Psoas muscle (tissue), 8 donors: Measurements from ENCODE around the gene AMOTL1. TPM values are rescaled to one million over a fixed set of nuclear protein-coding genes. Genes with fewer than 3 reads are reported as not detected.
A peak's percentile ranks its signal among the peaks of the same experiment; 100 is the strongest.
"Not testable (repeated sequence)": the region's sequence is repeated elsewhere in the genome, so short reads cannot be mapped to it uniquely, and the experiment has no call there.

Experiments
- ATAC-seq, 4 donors: fragments of 200-7000 bp; cut with Tn5 transposase; one replicate each; pipeline ENCODE4 v1.9.1; 2020; ENCODE audit warnings: moderate library complexity in 3 of 4, mild to moderate bottlenecking in 2 of 4
- DNase-seq, 2 donors: peaks; one replicate each; pipeline ENCODE4 v3.0.0-alpha.2; 2020
- H3K27ac ChIP-seq: fragments of 200-600 bp; one replicate; pipeline ENCODE4 v1.8.0; 2022
- H3K27me3 ChIP-seq, 3 donors: fragments of 200-600 bp in 1 of 3; one replicate each; pipeline versions ENCODE4 v1.6.1 to v1.8.0; 2013 to 2022; ENCODE audit warnings: low read length in 2 of 3, mild to moderate bottlenecking in 2 of 3, moderate library complexity in 1 of 3; ENCODE audit not compliant: insufficient read depth in 3 of 3
- H3K36me3 ChIP-seq, 2 donors: fragments of 200-600 bp in 1 of 2; one replicate each; pipeline versions ENCODE4 v1.6.1 to v1.8.0; 2013 to 2022; ENCODE audit warnings: low read depth in 1 of 2, mild to moderate bottlenecking in 1 of 2, moderate library complexity in 1 of 2; ENCODE audit not compliant: insufficient read depth in 1 of 2
- H3K4me1 ChIP-seq: fragments of 200-600 bp; one replicate; pipeline ENCODE4 v1.8.0; 2022
- H3K4me3 ChIP-seq: fragments of 200-600 bp; one replicate; pipeline ENCODE4 v1.8.0; 2022; ENCODE audit warnings: mild to moderate bottlenecking
- H3K9me3 ChIP-seq: fragments of 200-600 bp; one replicate; pipeline ENCODE4 v1.8.0; 2022
- CTCF ChIP-seq: fragments of 200-600 bp; IDR thresholded peaks from one replicate; pipeline ENCODE4 v1.8.0; 2022; ENCODE audit warnings: antibody characterized with exemption
- WGBS, 3 donors: extraction: QIAGEN DNeasy Blood & Tissue Kit; methylation state at CpG; one replicate each; pipeline versions ENCODE4 v1.1.6 to v1.1.7; 2013; 5-methylcytosine and 5-hydroxymethylcytosine counted together
- intact Hi-C, 2 donors: fragments of 100-400 bp; cut with DNase I; formaldehyde crosslinking; loops; one replicate each; pipeline versions ENCODE4 v1.11.0 to v1.14.2; 2022
- polyA plus RNA-seq, 3 donors: library from polyadenylated mRNA; stranded (reverse); fragments of 200-250 nt; gene quantifications; one replicate each; pipeline ENCODE4 v1.2.3, GENCODE V29; 2013
- total RNA-seq, 4 donors: library from RNA; stranded (reverse); fragmentation: NEBNext Ultra II Directional in 2 of 4; extraction: Animal tissue kit (Norgen Biotek cat#: 25700) in 2 of 4; gene quantifications; one replicate each; pipeline versions ENCODE4 v1.2.1 to v1.2.4, GENCODE V29; 2021 to 2023
- donor health status: healthy with polysubstance abuse.
- donor health status: DM: no; HTN: no; CAD: no; lungs with moderate emphysema.
- donor health status: Bipolar disorder and iron deficiency.
- donor health status: healthy.
- donor health status: DM: yes; HTN: yes; CAD: no.
- donor health status: DM: no; HTN: no; CAD: no.
- donor health status: DM: no; HTN: no; CAD: no.
- donor health status: DM: yes; HTN: yes; CAD: no.

Gene AMOTL1
- total and polyA plus RNA-seq, 7 donors: 46.5 to 355 (median 225) TPM

GRCh38 chr11:94788396-94788795 lies 20.2 kb downstream of the AMOTL1 start:
- H3K9me3 ChIP-seq: no peaks in the 10 kb centered on the region
- DNase-seq: no peak
- peaks cover 94% of the 10 kb centered on the region for H3K4me1 ChIP-seq
- no peaks in the 10 kb centered on the region for H3K27me3 ChIP-seq
- H3K36me3 ChIP-seq: peaks cover 0 to 3% of the 10 kb centered on the region in 2 donors
- peak overlapping the region; percentile 92 for H3K27ac ChIP-seq
- peak overlapping the region; percentile 19 for H3K4me3 ChIP-seq
- intact Hi-C loops: no loop called here
- 23 to 33% (median 24%) methylated on average over 5 of the region's 5 CpGs for WGBS, 3 donors
- ATAC-seq: peak; percentile 42 to 68 (median 53)
- TF ChIP-seq CTCF: no peak

- DNase-seq: no peak
Observed at GRCh38 chr11:94790197-94790596, 22.0 kb downstream of the AMOTL1 start.

GRCh38 chr11:94790661-94791180 lies 22.6 kb downstream of the AMOTL1 start:
- Histone ChIP-seq H3K27me3 (no peaks in the 10 kb centered on the region), H3K4me3 (no peak overlapping the region), H3K4me1 (peaks cover 92% of the 10 kb centered on the region), H3K27ac (peak overlapping the region; percentile 92), H3K36me3 (peaks cover 0 to 3% of the 10 kb centered on the region in 2 donors), H3K9me3 (no peaks in the 10 kb centered on the region)
- WGBS, 3 donors: 51 to 64% (median 55%) methylated on average over 6 of the region's 6 CpGs
- TF ChIP-seq CTCF: no peak
- DNase-seq (no peak), ATAC-seq (no peak)
- intact Hi-C loops: no loop called here

More at GRCh38 chr11:94790197-94790596, 22.0 kb downstream of the AMOTL1 start:
- ATAC-seq: no peak
- H3K36me3 ChIP-seq: peaks cover 0 to 3% of the 10 kb centered on the region in 2 donors
- WGBS, 3 donors: 51 to 85% (median 51%) methylated on average over 3 of the region's 3 CpGs
- intact Hi-C loops: no loop called here
- H3K9me3 ChIP-seq: no peaks in the 10 kb centered on the region
- peaks cover 92% of the 10 kb centered on the region for H3K4me1 ChIP-seq
- TF ChIP-seq CTCF: no peak
- no peak overlapping the region for H3K4me3 ChIP-seq
- peak overlapping the region; percentile 92 for H3K27ac ChIP-seq
- no peaks in the 10 kb centered on the region for H3K27me3 ChIP-seq

GRCh38 chr11:94791216-94791889 lies 23.2 kb downstream of the AMOTL1 start:
- intact Hi-C loops: no loop called here
- TF ChIP-seq CTCF: no peak
- Histone ChIP-seq H3K27me3 (no peaks in the 10 kb centered on the region), H3K4me3 (no peak overlapping the region), H3K36me3 (peaks cover 3 to 5% of the 10 kb centered on the region in 2 donors), H3K4me1 (peaks cover 92% of the 10 kb centered on the region), H3K9me3 (no peaks in the 10 kb centered on the region), H3K27ac (peak overlapping the region; percentile 92)
- ATAC-seq (no peak), DNase-seq (no peak)
- WGBS, 3 donors: 90 to 98% (median 93%) methylated on average over 3 of the region's 3 CpGs

GRCh38 chr11:94791942-94792341 lies 23.8 kb downstream of the AMOTL1 start:
- 92 to 99% (median 92%) methylated on average over 5 of the region's 5 CpGs for WGBS, 3 donors
- H3K4me3 ChIP-seq, intact Hi-C loops, H3K9me3 ChIP-seq, H3K27me3 ChIP-seq, ATAC-seq, DNase-seq: not testable (repeated sequence)
- Histone ChIP-seq H3K27ac (peak overlapping the region; percentile 92), H3K36me3 (peaks cover 3 to 11% of the 10 kb centered on the region in 2 donors), H3K4me1 (peaks cover 92% of the 10 kb centered on the region)
